DOHH2 (cell line): ENCODE data around the gene TNFRSF13B.

Experiments used
- H3F3A ChIP-seq: fragments of 200-600 bp; sonication (generic), shearing (Covaris generic); 2 replicates; pipeline ENCODE4 v1.6.0; 2016; ENCODE audit warnings: antibody characterized with exemption, mild to moderate bottlenecking; ENCODE audit not compliant: control insufficient read depth, insufficient read depth
- H3K27ac ChIP-seq: fragments of 200-600 bp; sonication (generic); 2 replicates; pipeline ENCODE4 v1.5.1; 2014; ENCODE audit warnings: low read depth, mild to moderate bottlenecking, low read length, moderate library complexity
- H3K27me3 ChIP-seq: fragments of 200-600 bp; sonication (generic); 2 replicates; pipeline ENCODE4 v1.6.1; 2014; ENCODE audit warnings: mild to moderate bottlenecking, low read length, mixed read lengths; ENCODE audit not compliant: control insufficient read depth
- H3K36me3 ChIP-seq: fragments of 200-600 bp; sonication (generic); 2 replicates; pipeline ENCODE4 v1.6.1; 2014; ENCODE audit warnings: mild to moderate bottlenecking, low read length, moderate library complexity, mixed read lengths; ENCODE audit not compliant: control insufficient read depth
- H3K4me1 ChIP-seq: fragments of 200-600 bp; sonication (generic); 2 replicates; pipeline ENCODE4 v1.6.1; 2014; ENCODE audit warnings: mild to moderate bottlenecking, low read length, mixed read lengths; ENCODE audit not compliant: control insufficient read depth
- H3K4me2 ChIP-seq: fragments of 200-600 bp; sonication (generic); 2 replicates; pipeline ENCODE4 v1.6.0; 2014; ENCODE audit warnings: mild to moderate bottlenecking, low read length, moderate library complexity
- H3K4me3 ChIP-seq: fragments of 200-600 bp; sonication (generic); 2 replicates; pipeline ENCODE4 v1.5.1; 2014; ENCODE audit warnings: mild to moderate bottlenecking, low read length, mixed read lengths
- H3K79me2 ChIP-seq: fragments of 200-600 bp; sonication (generic); 2 replicates; pipeline ENCODE4 v1.6.1; 2014; ENCODE audit warnings: mild to moderate bottlenecking, low read length, mixed read lengths; ENCODE audit not compliant: control insufficient read depth
- H3K9me2 ChIP-seq: fragments of 200-600 bp; sonication (generic); replicated peaks from 2 replicates; pipeline ENCODE4 v1.6.1; 2014; ENCODE audit warnings: mild to moderate bottlenecking, low read length, mixed read lengths; ENCODE audit not compliant: control insufficient read depth
- H3K9me3 ChIP-seq: fragments of 200-600 bp; sonication (generic); 2 replicates; pipeline ENCODE4 v1.6.1; 2014; ENCODE audit warnings: antibody characterized with exemption, low read length, mixed read lengths; ENCODE audit not compliant: control insufficient read depth, insufficient read depth
- H4K20me1 ChIP-seq: fragments of 200-600 bp; sonication (generic); 2 replicates; pipeline ENCODE4 v1.6.0; 2014; ENCODE audit warnings: low read depth, mild to moderate bottlenecking, antibody characterized with exemption, low read length, moderate library complexity; ENCODE audit not compliant: control insufficient read depth, insufficient read depth
- CTCF ChIP-seq: fragments of 200-600 bp; sonication (generic); IDR thresholded peaks from one replicate; pipeline ENCODE4 v1.5.1; 2014; ENCODE audit warnings: antibody characterized with exemption, mild to moderate bottlenecking, low read depth, low read length; ENCODE audit not compliant: poor library complexity, severe bottlenecking
- EZH2phosphoT487 ChIP-seq: fragments of 200-600 bp; sonication (generic); IDR thresholded peaks from 2 replicates; pipeline ENCODE4 v1.6.1; 2017; ENCODE audit warnings: borderline replicate concordance, mild to moderate bottlenecking, antibody characterized with exemption, low read length, moderate library complexity, mixed read lengths

TNFRSF13B gene

GRCh38 chr17:16954521-16954920 is 17.4 kb downstream of the TNFRSF13B start:
- Histone ChIP-seq H3K4me1 (no peaks in the 10 kb centered on the region), H3K27ac (no peak overlapping the region), H3K9me3 (peaks cover 18% of the 10 kb centered on the region), H4K20me1 (no peaks in the 10 kb centered on the region), H3F3A (no peaks in the 10 kb centered on the region), H3K27me3 (peaks cover 28% of the 10 kb centered on the region), H3K9me2 (no peaks in the 10 kb centered on the region), H3K36me3 (no peaks in the 10 kb centered on the region), H3K4me2 (no peak overlapping the region), H3K4me3 (no peak overlapping the region), H3K79me2 (no peaks in the 10 kb centered on the region)
- TF ChIP-seq CTCF (no peak), EZH2phosphoT487 (no peak)

- no peaks in the 10 kb centered on the region for H3K9me2 ChIP-seq
- H3K79me2 ChIP-seq: no peaks in the 10 kb centered on the region
- H3K9me3 ChIP-seq: peaks cover 24% of the 10 kb centered on the region
- no peak overlapping the region for H3K27ac ChIP-seq
- no peaks in the 10 kb centered on the region for H4K20me1 ChIP-seq
- no peak overlapping the region for H3K4me3 ChIP-seq
- no peaks in the 10 kb centered on the region for H3F3A ChIP-seq
- H3K27me3 ChIP-seq: peaks cover 28% of the 10 kb centered on the region
- H3K4me1 ChIP-seq: no peaks in the 10 kb centered on the region
- no peaks in the 10 kb centered on the region for H3K36me3 ChIP-seq
- no peak overlapping the region for H3K4me2 ChIP-seq
- TF ChIP-seq EZH2phosphoT487: no peak
- no peak for TF ChIP-seq CTCF
Observed at GRCh38 chr17:16953841-16954240, 18.1 kb downstream of the TNFRSF13B start.

- TF ChIP-seq CTCF: no peak
- TF ChIP-seq EZH2phosphoT487: no peak
- no peaks in the 10 kb centered on the region for H4K20me1 ChIP-seq
- H3K36me3 ChIP-seq: 0 out of 2 replicates have a peak, but pooled peaks cover 3% of the 10 kb centered on the region
- H3K27me3 ChIP-seq: peaks cover 28% of the 10 kb centered on the region
- no peaks in the 10 kb centered on the region for H3K9me2 ChIP-seq
- H3K9me3 ChIP-seq: peaks cover 28% of the 10 kb centered on the region
- peaks cover 2% of the 10 kb centered on the region for H3K4me1 ChIP-seq
- H3K4me3 ChIP-seq: no peak overlapping the region
- H3K4me2 ChIP-seq: no peak overlapping the region
- no peak overlapping the region for H3K27ac ChIP-seq
- H3K79me2 ChIP-seq: no peaks in the 10 kb centered on the region
- H3F3A ChIP-seq: no peaks in the 10 kb centered on the region
Observed at GRCh38 chr17:16953347-16953746, 18.6 kb downstream of the TNFRSF13B start.

- Histone ChIP-seq H3F3A (peaks cover 3% of the 10 kb centered on the region; the same call in 1 of the 2 replicates), H3K36me3 (0 out of 2 replicates have a peak, but pooled peaks cover 3% of the 10 kb centered on the region), H3K27me3 (peaks cover 26% of the 10 kb centered on the region)
Observed at GRCh38 chr17:16952401-16952800, 19.5 kb downstream of the TNFRSF13B start.

More at GRCh38 chr17:16952401-16952800, 19.5 kb downstream of the TNFRSF13B start:
- Histone ChIP-seq H3K79me2 (no peaks in the 10 kb centered on the region), H3K9me2 (no peaks in the 10 kb centered on the region), H4K20me1 (no peaks in the 10 kb centered on the region), H3K4me3 (no peak overlapping the region), H3K27ac (no peak overlapping the region), H3K9me3 (peaks cover 34% of the 10 kb centered on the region), H3K4me2 (no peak overlapping the region), H3K4me1 (peaks cover 12% of the 10 kb centered on the region)
- TF ChIP-seq CTCF (no peak), EZH2phosphoT487 (no peak)
